Testis (tissue), 2 donors: ENCODE measurements around the gene PPM1A.

Source experiments
- CTCF ChIP-seq, 3 experiments: fragments of 450-650 bp in 2 of 3; fragments of 200-600 bp in 1 of 3; sonication (generic) in 1 of 3; IDR thresholded peaks; one replicate each; pipeline ENCODE4 v1.5.1; 2016 to 2019; ENCODE audit warnings: antibody characterized with exemption in 3 of 3, mild to moderate bottlenecking in 2 of 3, moderate library complexity in 1 of 3
- POLR2A ChIP-seq: fragments of 450-650 bp; IDR thresholded peaks from one replicate; pipeline ENCODE4 v1.6.1; 2017; ENCODE audit warnings: antibody characterized with exemption, mild to moderate bottlenecking, moderate library complexity

- TF ChIP-seq CTCF (IDR thresholded peaks at IDR 0.05) (no peak), POLR2A (no peak)
Measured at GRCh38 chr14:60332046-60332399, 83.0 kb downstream of the PPM1A start.
